Tibial artery (tissue), 4 donors: Measurements from ENCODE around the gene PLEKHS1.

Experiments used
- DNase-seq, 2 donors: peaks; one replicate each; pipeline ENCODE4 v3.0.0-alpha.2; 2019
- H3K27ac ChIP-seq, 2 donors: fragments of 200-600 bp; sonication (generic) in 1 of 2; 1 replicate in 1 of 2; 2 replicates in 1 of 2; pipeline ENCODE4 v1.5.1; 2018 to 2019; ENCODE audit warnings: mild to moderate bottlenecking in 1 of 2
- H3K27me3 ChIP-seq, 2 donors: fragments of 200-600 bp; sonication (generic) in 1 of 2; one replicate each; pipeline versions ENCODE4 v1.5.1 to v1.6.0; 2016 to 2019
- H3K36me3 ChIP-seq, 3 donors: fragments of 200-600 bp; sonication (generic) in 2 of 3; one replicate each; pipeline ENCODE4 v1.5.1; 2016 to 2019; ENCODE audit warnings: mild to moderate bottlenecking in 2 of 3
- H3K4me1 ChIP-seq, 4 donors: fragments of 200-600 bp; sonication (generic) in 2 of 4; 1 replicate in 3 of 4; 2 replicates in 1 of 4; pipeline ENCODE4 v1.5.1; 2016 to 2019
- H3K4me3 ChIP-seq, 2 donors: fragments of 200-600 bp; sonication (generic) in 1 of 2; 1 replicate in 1 of 2; 2 replicates in 1 of 2; pipeline ENCODE4 v1.5.1; 2018 to 2019; ENCODE audit warnings: mild to moderate bottlenecking in 2 of 2
- H3K9me3 ChIP-seq, 3 donors: fragments of 200-600 bp; sonication (generic) in 1 of 3; one replicate each; pipeline ENCODE4 v1.5.1; 2016 to 2019
- CTCF ChIP-seq, 2 experiments: fragments of 200-600 bp in 1 of 2; fragments of 450-650 bp in 1 of 2; IDR thresholded peaks; one replicate each; pipeline ENCODE4 v1.5.1; 2017 to 2019; ENCODE audit warnings: antibody characterized with exemption in 2 of 2, mild to moderate bottlenecking in 1 of 2, moderate library complexity in 1 of 2
- intact Hi-C: fragments of 100-400 bp; cut with DNase I; formaldehyde crosslinking; loops from one replicate; pipeline ENCODE4 v1.15.0; 2023; ENCODE audit warnings: low total_unique reads

Gene PLEKHS1

GRCh38 chr10:113776553-113776952 lies 25.1 kb downstream of the PLEKHS1 start:
- Histone ChIP-seq H3K27ac (no peak overlapping the region), H3K4me1 (no peaks in the 10 kb centered on the region), H3K27me3 (peaks cover 0 to 4% of the 10 kb centered on the region in 2 donors), H3K9me3 (no peaks in the 10 kb centered on the region), H3K4me3 (no peak overlapping the region), H3K36me3 (peaks cover 0 to 5% (median 0%) of the 10 kb centered on the region in 3 donors)
- intact Hi-C loops, result no loop called here
- DNase-seq, result no peak
- no peak for TF ChIP-seq CTCF (IDR thresholded peaks at IDR 0.05)

GRCh38 chr10:113780681-113781250 lies 29.3 kb downstream of the PLEKHS1 start:
- no peaks in the 10 kb centered on the region for H3K27me3 ChIP-seq
- H3K27ac ChIP-seq, result no peak overlapping the region
- TF ChIP-seq CTCF (IDR thresholded peaks at IDR 0.05), result no peak
- intact Hi-C loops, result no loop called here
- H3K4me1 ChIP-seq, result no peaks in the 10 kb centered on the region
- H3K36me3 ChIP-seq, result no peaks in the 10 kb centered on the region
- H3K4me3 ChIP-seq, result no peak overlapping the region
- H3K9me3 ChIP-seq, result no peaks in the 10 kb centered on the region
- no peak for DNase-seq

- H3K4me3 ChIP-seq, result no peak overlapping the region
- intact Hi-C loops, result no loop called here
These were observed 30.9 kb downstream of the PLEKHS1 start for GRCh38 chr10:113782367-113782766.

GRCh38 chr10:113782986-113783704 lies 31.7 kb downstream of the PLEKHS1 start:
- intact Hi-C loops, result no loop called here
- no peak overlapping the region for H3K27ac ChIP-seq
- peaks cover 0 to 2% (median under 1%) of the 10 kb centered on the region in 4 donors for H3K4me1 ChIP-seq
- no peak for DNase-seq
- no peak overlapping the region for H3K4me3 ChIP-seq
- H3K9me3 ChIP-seq, result no peaks in the 10 kb centered on the region
- no peaks in the 10 kb centered on the region for H3K27me3 ChIP-seq
- no peaks in the 10 kb centered on the region for H3K36me3 ChIP-seq
- no peak for TF ChIP-seq CTCF (IDR thresholded peaks at IDR 0.05)

More at GRCh38 chr10:113782367-113782766, 30.9 kb downstream of the PLEKHS1 start:
- Histone ChIP-seq H3K27ac (no peak overlapping the region), H3K4me1 (no peaks in the 10 kb centered on the region), H3K36me3 (no peaks in the 10 kb centered on the region), H3K9me3 (no peaks in the 10 kb centered on the region), H3K27me3 (no peaks in the 10 kb centered on the region)
- no peak for DNase-seq
- TF ChIP-seq CTCF (IDR thresholded peaks at IDR 0.05), result no peak

GRCh38 chr10:113788604-113789083 lies 37.2 kb downstream of the PLEKHS1 start:
- no peak overlapping the region for H3K27ac ChIP-seq

More at GRCh38 chr10:113788604-113789083, 37.2 kb downstream of the PLEKHS1 start:
- no peak for TF ChIP-seq CTCF (IDR thresholded peaks at IDR 0.05)
- intact Hi-C loops, result no loop called here
- no peak overlapping the region for H3K4me3 ChIP-seq
- H3K4me1 ChIP-seq, result peaks cover 0 to 13% (median 6%) of the 10 kb centered on the region in 4 donors
- H3K36me3 ChIP-seq, result no peaks in the 10 kb centered on the region
- H3K9me3 ChIP-seq, result no peaks in the 10 kb centered on the region
- no peaks in the 10 kb centered on the region for H3K27me3 ChIP-seq
- DNase-seq, result peak in 1 of 2 donors; percentile 50
